ENCODE data around the gene POLR2C.

Gene POLR2C

GRCh38 chr16:57479976-57480753 lies 17.7 kb downstream of the POLR2C start:
- H3K4me3 ChIP-seq (ENCODE audit: low read length) = no peak overlapping the region
- TF ChIP-seq ZNF274 (IDR thresholded peaks at IDR 0.05; ENCODE audit: low read depth, low read length) = no peak

- TF ChIP-seq ZNF274 (IDR thresholded peaks at IDR 0.05; ENCODE audit: low read depth, low read length) = no peak
- no peak overlapping the region for H3K4me3 ChIP-seq (ENCODE audit: low read length)
These were observed 18.3 kb downstream of the POLR2C start for GRCh38 chr16:57480754-57481230.

- no peak overlapping the region for H3K4me3 ChIP-seq (ENCODE audit: low read length)
- no peak for TF ChIP-seq ZNF274 (IDR thresholded peaks at IDR 0.05; ENCODE audit: low read depth, low read length)
These were observed 18.9 kb downstream of the POLR2C start for GRCh38 chr16:57481421-57481820.

GRCh38 chr16:57482845-57483545 lies 20.5 kb downstream of the POLR2C start:
- no peak for TF ChIP-seq ZNF274 (IDR thresholded peaks at IDR 0.05; ENCODE audit: low read depth, low read length)

GRCh38 chr16:57483725-57484514 lies 21.4 kb downstream of the POLR2C start:
- H3K4me3 ChIP-seq (ENCODE audit: low read length) = no peak overlapping the region
- TF ChIP-seq ZNF274 (IDR thresholded peaks at IDR 0.05; ENCODE audit: low read depth, low read length) = no peak

More at GRCh38 chr16:57482845-57483545, 20.5 kb downstream of the POLR2C start:
- H3K4me3 ChIP-seq (ENCODE audit: low read length) = no peak overlapping the region

GRCh38 chr16:57484515-57485005 lies 22.1 kb downstream of the POLR2C start:
- H3K4me3 ChIP-seq (ENCODE audit: low read length) = no peak overlapping the region

GRCh38 chr16:57485091-57485915 lies 22.8 kb downstream of the POLR2C start:
- H3K4me3 ChIP-seq (ENCODE audit: low read length) = peak overlapping the region; percentile 63; the same call in 1 of the 2 replicates

More at GRCh38 chr16:57484515-57485005, 22.1 kb downstream of the POLR2C start:
- TF ChIP-seq ZNF274 (IDR thresholded peaks at IDR 0.05; ENCODE audit: low read depth, low read length) = no peak

GRCh38 chr16:57485916-57486857 lies 23.7 kb downstream of the POLR2C start, which contains the start of gene DOK4:
DOK4 (minus strand) TSS chr16:57486493; CDS start chr16:57479507, 6,986 bp downstream.
- H3K4me3 ChIP-seq (ENCODE audit: low read length) = peak within 1 kb of the TSS; percentile 63
- TF ChIP-seq ZNF274 (IDR thresholded peaks at IDR 0.05; ENCODE audit: low read depth, low read length) = no peak

More at GRCh38 chr16:57485091-57485915, 22.8 kb downstream of the POLR2C start:
- no peak for TF ChIP-seq ZNF274 (IDR thresholded peaks at IDR 0.05; ENCODE audit: low read depth, low read length)

GRCh38 chr16:57486858-57487834 lies 24.7 kb downstream of the POLR2C start:
- no peak for TF ChIP-seq ZNF274 (IDR thresholded peaks at IDR 0.05; ENCODE audit: low read depth, low read length)

GRCh38 chr16:57489229-57489628 lies 26.8 kb downstream of the POLR2C start:
- no peak for TF ChIP-seq ZNF274 (IDR thresholded peaks at IDR 0.05; ENCODE audit: low read depth, low read length)
- no peak overlapping the region for H3K4me3 ChIP-seq (ENCODE audit: low read length)

More at GRCh38 chr16:57486858-57487834, 24.7 kb downstream of the POLR2C start:
- H3K4me3 ChIP-seq (ENCODE audit: low read length) = peak overlapping the region; percentile 20; the same call in 1 of the 2 replicates

GRCh38 chr16:57493767-57494166 lies 31.3 kb downstream of the POLR2C start:
- no peak overlapping the region for H3K4me3 ChIP-seq (ENCODE audit: low read length)
- no peak for TF ChIP-seq ZNF274 (IDR thresholded peaks at IDR 0.05; ENCODE audit: low read depth, low read length)

Measured in GM08714 (cell line).